Epithelial cell of alveolus of lung (primary cell): ENCODE data around the gene CFHR2. TPM values are rescaled to one million over a fixed set of nuclear protein-coding genes. Genes with fewer than 3 reads are reported as not detected.

Experiments used
- total RNA-seq: library from RNA; depleted of rRNA; stranded (reverse); fragments of >200 nt; gene quantifications from 2 replicates; pipeline ENCODE4 v1.2.1, GENCODE V29; 2015

The CFHR2 gene
- total RNA-seq = not detected in 2 replicates

GRCh38 chr1:196943568-196943967 is at the start of gene CFHR2:
CFHR2 (plus strand) TSS chr1:196943738; CDS start chr1:196943881, 143 bp downstream.

GRCh38 chr1:196977278-196977677 is 33.7 kb downstream of the CFHR2 start, which contains the start of gene CFHR5:
CFHR5 (plus strand) TSS chr1:196977556; CDS start chr1:196977665, 109 bp downstream.

Other genes with a start within 250 kb of the CFHR2 start
- 0.24 TPM in 1 of 2 replicates, not detected in the other for gene CFHR3, start 168.9 kb upstream of the CFHR2 start, total RNA-seq
- not detected in 2 replicates for gene CFHR1, start 124.0 kb upstream of the CFHR2 start, total RNA-seq
- not detected in 2 replicates for gene CFHR4, start 55.7 kb upstream of the CFHR2 start, total RNA-seq
- not detected in 2 replicates for gene CFHR5, start 33.8 kb downstream of the CFHR2 start, total RNA-seq
- not detected in 2 replicates for gene F13B, start 123.5 kb downstream of the CFHR2 start, total RNA-seq
- 14.7 and 21.7 TPM in 2 replicates for gene ASPM, start 202.9 kb downstream of the CFHR2 start, total RNA-seq